Limb (tissue), 2 donors: ENCODE results near the gene IPMK.
"Not testable (repeated sequence)": the region's sequence is repeated elsewhere in the genome, so short reads cannot be mapped to it uniquely, and the experiment has no call there.

Experiments used
- DNase-seq, 2 donors: peaks; one replicate each; pipeline ENCODE4 v3.0.0-alpha.2; 2016; ENCODE audit errors: extremely low spot score in 2 of 2

IPMK gene

DNA sequence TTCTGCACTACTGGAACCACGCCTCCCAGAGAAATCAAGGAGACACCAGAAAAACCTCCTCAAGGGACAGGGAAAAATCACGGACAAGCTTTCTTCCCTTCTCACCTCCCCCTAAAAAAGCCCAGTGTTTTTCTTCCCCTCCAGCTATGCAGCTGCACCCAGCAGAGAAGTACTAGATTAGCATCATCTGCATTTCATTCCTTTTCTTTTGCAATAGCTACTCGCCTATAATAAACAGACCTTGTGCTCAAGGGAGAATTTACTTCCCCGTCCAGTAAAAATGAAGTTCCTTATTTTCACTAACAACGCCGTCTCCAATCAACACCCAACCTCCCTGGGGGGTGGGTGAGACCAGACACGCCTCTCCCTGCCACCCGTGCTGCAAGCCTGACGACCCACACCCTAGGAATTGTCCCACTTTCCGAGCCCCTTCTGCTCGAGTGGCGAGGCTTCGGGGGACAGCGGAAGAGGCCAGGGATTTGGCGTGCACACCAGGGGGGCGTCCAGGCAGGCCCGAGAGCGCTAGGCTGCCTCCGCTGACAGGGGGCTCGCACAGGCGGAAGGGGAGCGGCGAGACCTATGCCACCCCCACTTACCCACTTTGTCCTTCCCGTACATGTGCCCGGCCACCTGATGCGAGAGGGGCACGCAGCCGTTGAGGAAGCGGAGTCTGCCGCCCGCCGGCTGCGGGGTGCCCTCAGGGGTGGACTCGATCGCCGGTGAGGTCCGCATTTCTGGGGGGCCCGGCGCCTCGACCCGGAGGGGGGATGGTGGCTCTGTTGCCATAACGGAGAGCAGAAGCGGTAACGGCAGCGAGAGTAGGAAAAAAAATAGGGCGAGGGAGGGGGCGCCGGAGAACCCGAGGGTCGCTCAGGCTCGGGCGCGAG is 625 bp downstream of the IPMK start:
- peak; percentile 50 to 74 for DNase-seq

- no peak for DNase-seq
Observed at GRCh38 chr10:58266003-58266825, 1.5 kb downstream of the IPMK start.

DNA sequence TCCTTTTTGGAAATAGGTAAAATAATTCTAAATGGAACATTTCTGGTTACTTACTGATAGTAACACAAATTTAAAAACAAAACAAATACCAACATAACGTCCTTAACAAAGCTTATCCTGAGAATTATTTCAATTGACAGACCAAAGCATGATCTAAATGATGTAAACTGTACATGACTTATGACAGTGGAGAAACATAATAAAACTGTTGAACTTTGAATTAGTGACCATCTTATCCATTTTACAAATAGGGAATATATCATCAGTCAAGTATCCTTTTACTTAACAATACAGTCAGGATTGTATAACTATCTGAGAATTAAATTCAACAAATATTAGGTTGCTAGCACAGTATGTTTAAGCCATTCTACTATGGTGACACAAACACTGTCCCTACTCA is 2.4 kb downstream of the IPMK start:
- no peak for DNase-seq

DNA sequence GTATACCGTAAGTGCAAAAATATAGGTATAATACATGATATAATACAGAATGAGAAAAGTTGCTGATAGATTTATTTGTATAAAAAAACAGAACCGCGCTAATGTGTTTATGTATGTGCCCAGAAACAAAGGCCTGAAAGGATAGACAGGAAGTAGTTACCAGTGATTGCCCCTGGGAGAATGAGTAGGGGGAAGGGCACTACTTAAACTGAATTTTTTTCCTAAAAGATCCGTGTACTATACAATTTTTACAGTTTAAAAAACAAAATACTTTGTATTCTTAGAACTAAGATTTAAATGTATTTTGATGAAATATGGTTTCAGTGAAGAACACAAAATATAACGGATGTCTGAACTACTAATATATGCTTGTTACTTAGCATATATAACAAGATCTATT is 2.9 kb downstream of the IPMK start:
- DNase-seq, result no peak

DNA sequence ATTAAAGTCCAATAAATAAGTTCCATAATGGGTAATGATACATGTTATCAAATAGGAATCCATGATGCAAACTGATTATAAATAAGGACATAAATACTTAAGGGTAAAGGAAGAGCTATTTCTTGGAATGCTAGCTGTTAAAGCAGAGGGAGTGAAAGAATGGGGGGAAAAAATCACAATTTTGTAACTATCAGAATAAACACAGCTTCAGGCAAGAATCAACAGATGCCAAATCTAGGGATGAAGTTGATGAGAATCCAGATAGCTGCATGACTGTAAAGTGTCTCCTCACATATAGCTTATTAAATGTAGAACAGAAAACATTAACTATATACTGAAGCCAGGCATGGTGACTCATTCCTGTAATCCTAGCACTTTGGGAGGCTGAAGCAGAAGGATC is 4.9 kb downstream of the IPMK start:
- no peak for DNase-seq

DNA sequence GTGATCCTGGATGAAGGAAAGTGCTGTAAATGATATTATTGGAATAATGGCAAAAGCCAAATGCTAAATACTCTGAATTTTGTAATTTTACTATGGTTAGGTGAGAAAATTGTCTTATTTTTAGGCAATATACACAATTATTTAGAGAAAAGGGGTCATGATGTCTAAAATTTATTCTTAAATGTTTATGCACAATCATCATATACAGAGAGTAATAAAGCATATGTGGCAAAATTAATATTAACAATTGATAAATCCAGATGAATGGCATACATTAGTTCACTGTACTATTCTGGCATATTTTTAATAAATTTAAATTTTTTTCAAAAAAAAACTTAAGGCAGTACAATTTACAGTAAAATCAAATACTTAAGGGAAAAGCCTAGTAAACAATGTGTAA is 7.4 kb downstream of the IPMK start:
- no peak for DNase-seq

DNA sequence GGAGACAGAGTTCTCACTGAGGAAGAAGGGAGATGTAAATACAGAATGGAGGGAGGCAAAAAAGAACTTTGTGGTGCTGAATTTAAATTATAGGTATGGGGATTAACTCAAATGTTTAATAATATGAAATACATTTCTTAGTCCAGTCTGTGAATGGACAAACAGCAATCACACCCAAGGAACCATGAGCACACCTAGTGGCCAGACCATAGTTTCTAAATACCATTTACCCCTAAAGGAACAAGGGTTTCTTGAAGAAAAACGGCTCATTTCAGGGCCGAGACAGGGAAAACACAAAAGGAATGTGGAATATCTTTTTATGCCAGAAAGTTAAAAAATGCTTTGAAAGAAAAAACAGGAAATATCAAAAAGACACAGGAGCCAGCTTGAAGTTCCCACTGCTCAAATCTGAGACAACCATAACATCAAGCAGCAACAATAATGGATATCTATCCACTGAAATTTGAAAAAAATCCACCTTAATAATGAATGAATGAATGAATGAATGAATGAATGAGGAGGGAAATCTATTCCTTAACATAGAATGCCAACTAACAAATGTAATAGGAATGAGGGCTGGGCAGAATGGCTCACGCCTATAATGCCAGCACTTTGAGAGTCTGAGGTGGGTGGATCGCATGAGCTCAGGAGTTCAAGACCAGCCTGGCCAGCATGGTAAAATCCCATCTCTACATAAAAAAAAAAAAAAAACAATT is 8.6 kb downstream of the IPMK start:
- no peak for DNase-seq

DNA sequence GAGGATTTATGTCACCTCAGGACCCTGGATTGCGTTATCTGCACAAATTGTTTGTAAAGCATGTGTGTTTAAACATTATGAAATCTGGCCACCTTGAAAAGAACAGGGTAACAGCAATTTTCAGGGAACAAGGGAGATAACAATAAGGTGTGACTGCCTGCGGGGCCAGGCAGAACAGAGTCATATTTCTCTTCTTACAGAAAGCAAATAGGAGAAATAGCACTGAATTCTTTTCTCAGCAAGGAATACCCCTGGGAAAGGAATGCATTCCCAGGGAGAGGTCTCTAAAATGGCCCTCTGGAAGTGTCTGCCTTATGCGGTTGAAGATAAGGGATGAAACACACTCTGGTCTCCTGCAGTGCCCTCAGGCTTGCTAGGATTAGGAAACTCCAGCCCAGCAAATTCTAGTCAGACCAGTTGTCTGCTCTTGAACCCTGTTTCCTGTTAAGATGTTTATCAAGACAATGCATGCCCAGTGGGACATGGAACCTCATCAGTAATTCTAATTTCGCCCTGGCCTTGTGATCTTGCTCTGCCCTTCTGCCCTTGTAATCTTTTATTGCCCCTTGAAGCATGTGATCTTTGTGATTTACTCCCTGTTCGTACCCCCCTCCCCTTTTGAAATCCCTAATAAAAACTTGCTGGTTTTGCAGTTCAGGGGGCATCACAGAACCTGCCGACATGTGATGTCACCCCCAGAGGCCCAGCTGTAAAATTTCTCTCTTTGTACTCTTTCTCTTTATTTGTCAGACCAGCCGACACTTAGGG is 11.5 kb downstream of the IPMK start:
- not testable (repeated sequence) for DNase-seq

GRCh38 chr10:58254644-58255043 is 13.1 kb downstream of the IPMK start:
- DNase-seq, result no peak

DNA sequence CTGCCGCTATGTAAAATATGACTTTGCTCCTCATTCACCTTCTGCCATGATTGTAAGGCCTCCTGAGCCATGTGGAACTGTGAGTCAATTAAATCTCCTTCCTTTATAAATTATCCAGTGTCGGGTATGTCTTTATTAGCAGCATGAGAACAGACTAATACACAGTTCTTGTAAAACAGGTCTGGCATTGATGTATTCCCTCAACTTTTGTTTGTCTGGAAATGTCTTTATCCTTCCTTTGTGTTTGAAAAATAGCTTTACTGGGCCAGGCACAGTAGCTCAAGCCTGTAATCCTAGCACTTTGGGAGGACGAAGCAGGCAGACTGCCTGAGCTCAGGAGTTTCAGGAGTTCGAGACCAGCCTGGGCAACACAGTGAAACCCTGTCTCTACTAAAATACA is 14.5 kb downstream of the IPMK start:
- DNase-seq, result no peak

DNA sequence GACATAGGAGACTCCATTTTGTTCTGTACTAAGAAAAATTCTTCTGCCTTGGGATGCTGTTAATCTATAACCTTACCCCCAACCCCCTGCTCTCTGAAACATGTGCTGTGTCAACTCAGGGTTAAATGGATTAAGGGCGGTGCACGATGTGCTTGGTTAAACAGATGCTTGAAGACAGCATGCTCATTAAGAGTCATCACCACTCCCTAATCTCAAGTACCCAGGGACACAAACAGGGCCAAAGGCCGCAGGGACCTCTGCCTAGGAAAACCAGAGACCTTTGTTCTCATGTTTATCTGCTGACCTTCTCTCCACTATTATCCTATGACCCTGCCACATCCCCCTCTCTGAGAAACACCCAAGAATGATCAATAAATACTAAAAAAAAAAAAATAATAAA is 23.0 kb downstream of the IPMK start:
- not testable (repeated sequence) for DNase-seq

DNA sequence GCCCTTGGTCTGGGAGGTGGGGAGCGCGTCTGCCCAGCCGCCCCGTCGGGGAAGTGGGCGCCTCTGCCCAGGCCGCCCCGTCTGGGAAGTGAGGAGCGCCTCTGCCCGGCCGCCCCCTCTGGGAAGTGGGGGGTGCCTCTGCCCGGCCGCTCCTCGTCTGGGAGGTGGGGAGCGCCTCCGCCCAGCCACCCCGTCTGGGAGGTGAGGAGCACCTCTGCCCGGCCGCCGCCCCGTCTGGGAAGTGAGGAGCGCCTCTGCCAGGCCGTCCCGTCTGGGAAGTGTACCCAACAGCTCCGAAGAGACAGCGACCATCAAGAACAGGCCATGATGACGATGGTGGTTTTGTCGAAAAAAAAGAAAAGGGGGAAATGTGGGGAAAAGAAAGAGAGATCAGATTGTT is 23.5 kb downstream of the IPMK start:
- not testable (repeated sequence) for DNase-seq

GRCh38 chr10:58243801-58244200 is 23.9 kb downstream of the IPMK start:
- not testable (repeated sequence) for DNase-seq

DNA sequence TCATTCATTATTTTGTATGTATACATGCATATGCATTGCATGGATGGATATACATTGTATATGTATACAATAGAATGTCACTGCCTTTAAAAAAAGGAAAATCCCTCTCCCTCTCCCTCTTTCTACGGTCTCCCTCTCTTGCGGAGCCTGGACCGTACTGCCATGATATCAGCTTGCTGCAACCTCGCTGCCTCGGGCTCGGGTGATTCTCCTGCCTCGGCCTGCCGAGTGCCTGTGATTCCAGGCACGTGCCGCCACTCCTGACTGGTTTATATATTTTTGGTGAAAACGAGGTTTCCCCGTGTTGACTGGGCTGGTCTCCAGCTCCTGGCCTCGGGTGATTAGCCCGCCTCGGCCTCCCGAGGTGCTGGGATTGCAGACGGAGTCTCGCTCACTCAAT is 24.4 kb downstream of the IPMK start:
- DNase-seq, result no peak

DNA sequence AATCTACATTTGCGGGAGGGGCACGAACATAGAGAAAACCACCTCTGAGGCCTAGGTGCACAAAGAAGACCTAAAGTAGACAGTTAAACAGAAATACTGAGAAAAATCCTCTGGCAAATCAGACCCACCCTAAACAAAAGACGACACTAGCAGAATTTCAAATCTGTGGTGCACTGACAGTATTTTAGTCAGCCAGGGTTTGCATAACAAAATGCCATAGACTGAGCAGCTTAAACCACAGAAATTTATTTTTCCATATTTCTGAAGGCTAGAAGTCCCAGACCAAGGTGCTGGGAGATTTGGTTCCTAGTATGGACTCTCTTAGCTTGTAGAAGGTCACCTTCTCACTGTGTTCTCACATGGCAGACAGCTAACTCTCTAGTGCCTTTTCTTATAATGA is 26.3 kb downstream of the IPMK start:
- DNase-seq, result no peak

DNA sequence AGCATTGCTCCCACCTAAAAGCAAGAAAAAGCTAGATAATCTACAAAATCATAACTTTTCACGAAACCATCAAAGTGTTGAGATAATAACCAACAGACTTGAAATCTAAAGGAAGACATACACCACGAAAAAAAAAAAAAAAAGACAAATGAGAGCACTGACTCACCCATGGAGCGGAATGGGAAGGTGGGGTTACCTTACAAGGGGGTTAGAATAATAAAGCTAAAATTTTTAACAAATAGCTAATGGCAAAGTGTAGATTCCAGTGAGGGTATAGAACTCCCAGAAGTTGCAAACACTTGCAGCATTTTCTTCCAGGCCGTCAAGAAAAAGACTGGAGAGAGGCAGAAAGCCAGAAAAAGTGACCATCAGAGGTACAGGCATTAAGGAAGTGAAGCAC is 27.2 kb downstream of the IPMK start:
- no peak for DNase-seq

DNA sequence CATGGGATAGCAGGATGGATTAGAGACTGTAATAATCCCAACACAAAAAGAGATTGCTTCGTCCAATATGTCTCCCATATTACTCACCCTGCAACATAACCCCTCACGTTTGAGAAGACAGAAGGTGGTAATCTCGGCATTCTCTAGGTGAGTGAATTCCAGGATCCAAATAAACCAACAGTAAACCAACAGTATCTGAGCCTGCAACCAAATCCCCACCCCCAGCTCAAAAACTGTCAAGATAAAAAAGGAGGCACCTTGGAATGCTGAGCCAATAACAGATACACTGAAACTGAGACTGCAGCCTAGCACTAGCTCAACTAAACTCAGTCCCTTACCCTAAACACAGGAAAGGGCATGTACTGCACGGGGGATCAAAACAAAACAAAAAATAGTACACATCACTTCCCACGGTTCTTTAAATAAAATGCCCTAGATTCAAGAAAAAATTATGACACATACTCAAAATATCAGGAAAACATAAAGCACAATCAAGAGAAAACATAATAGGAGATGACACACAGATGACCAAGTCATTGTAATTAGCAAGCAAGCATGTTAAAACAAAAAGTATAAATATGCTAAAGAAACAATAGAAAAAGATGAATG is 28.0 kb downstream of the IPMK start:
- no peak for DNase-seq

- DNase-seq, result no peak
Observed at GRCh38 chr10:58237014-58237834, 30.5 kb downstream of the IPMK start.

- DNase-seq, result not testable (repeated sequence)
Observed at GRCh38 chr10:58229856-58230255, 37.8 kb downstream of the IPMK start.

DNA sequence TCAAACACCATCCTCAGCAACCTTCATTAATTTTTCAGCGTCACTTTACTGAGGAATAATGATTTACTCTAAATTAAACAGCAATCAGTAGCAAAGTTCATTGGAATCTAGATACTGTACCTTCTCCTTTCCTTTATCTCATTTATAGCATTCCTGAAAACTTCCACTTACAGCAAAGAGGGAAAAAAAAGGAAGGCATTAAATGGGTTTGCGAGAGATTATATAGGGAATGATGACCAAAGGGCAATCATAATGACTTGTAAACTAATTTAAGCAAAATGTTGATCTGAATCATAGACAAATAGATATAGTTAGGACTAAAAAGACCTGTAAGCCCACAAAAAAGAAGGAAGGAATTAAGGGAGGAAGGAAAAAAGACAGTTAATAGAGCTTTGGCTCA is 42.0 kb downstream of the IPMK start:
- DNase-seq, result no peak
